ENCODE measurements around the gene MRPL3. TPM values are rescaled to one million over a fixed set of nuclear protein-coding genes. Genes with fewer than 3 reads are reported as not detected.

The MRPL3 gene
- total RNA-seq, 3 donors from 2014 or later, result 79.0 to 108 (median 95.1) TPM

- intact Hi-C loops (cut with DNase I; ENCODE audit: low total_unique reads), result loop anchor here (5.0 kb wide), 1 partner anchor 743 kb away; no protein-coding TSS in a partner anchor
- TF ChIP-seq POLR2AphosphoS5 (IDR thresholded peaks at IDR 0.05), result no peak
- no peak for TF ChIP-seq POLR2A (IDR thresholded peaks at IDR 0.05)
- TF ChIP-seq CTCF (IDR thresholded peaks at IDR 0.05), result no peak
- no peaks in the 10 kb centered on the region for H3K9me3 ChIP-seq
- DNase-seq (ENCODE audit: low spot score in 2 of 2), result no peak
- no peak overlapping the region for H3K27ac ChIP-seq
- no peaks in the 10 kb centered on the region for H3K36me3 ChIP-seq
- H3K4me1 ChIP-seq, result peaks cover 0 to 4% of the 10 kb centered on the region in 2 donors
- H3K4me3 ChIP-seq, result no peak overlapping the region
- no peaks in the 10 kb centered on the region for H3K27me3 ChIP-seq
Measured at GRCh38 chr3:131505421-131505820, 2.6 kb upstream of the MRPL3 start.

- H3K4me1 ChIP-seq, result peaks cover 0 to 4% of the 10 kb centered on the region in 2 donors
- no peak for TF ChIP-seq POLR2AphosphoS5 (IDR thresholded peaks at IDR 0.05)
- no peak for TF ChIP-seq POLR2A (IDR thresholded peaks at IDR 0.05)
- no peak for TF ChIP-seq CTCF (IDR thresholded peaks at IDR 0.05)
- intact Hi-C loops (cut with DNase I; ENCODE audit: low total_unique reads), result no loop called here
- H3K27ac ChIP-seq, result peak overlapping the region; percentile 61 to 83
- DNase-seq (ENCODE audit: low spot score in 2 of 2), result no peak
- H3K9me3 ChIP-seq, result no peaks in the 10 kb centered on the region
- no peaks in the 10 kb centered on the region for H3K36me3 ChIP-seq
- H3K4me3 ChIP-seq, result peak overlapping the region; percentile 72 to 86 (median 83)
- H3K27me3 ChIP-seq, result no peaks in the 10 kb centered on the region
Measured at GRCh38 chr3:131503320-131503635, 507 bp upstream of the MRPL3 start.

- peak overlapping the region in 1 of 2 donors; percentile 61 for H3K27ac ChIP-seq
- intact Hi-C loops (cut with DNase I; ENCODE audit: low total_unique reads), result no loop called here
- TF ChIP-seq POLR2AphosphoS5 (IDR thresholded peaks at IDR 0.05) (no peak), CTCF (IDR thresholded peaks at IDR 0.05) (no peak), POLR2A (IDR thresholded peaks at IDR 0.05) (no peak)
- H3K27me3 ChIP-seq, result no peaks in the 10 kb centered on the region
- peak overlapping the region; percentile 72 to 86 (median 83) for H3K4me3 ChIP-seq
- H3K4me1 ChIP-seq, result peaks cover 0 to 4% of the 10 kb centered on the region in 2 donors
- DNase-seq (ENCODE audit: low spot score in 2 of 2), result no peak
- no peaks in the 10 kb centered on the region for H3K36me3 ChIP-seq
- no peaks in the 10 kb centered on the region for H3K9me3 ChIP-seq
Measured at GRCh38 chr3:131501949-131502348, 822 bp downstream of the MRPL3 start.

GRCh38 chr3:131494706-131495105 lies 8.1 kb downstream of the MRPL3 start:
- no peak for DNase-seq (ENCODE audit: low spot score in 2 of 2)
- H3K27me3 ChIP-seq, result no peaks in the 10 kb centered on the region
- TF ChIP-seq POLR2AphosphoS5 (IDR thresholded peaks at IDR 0.05), result no peak
- TF ChIP-seq POLR2A (IDR thresholded peaks at IDR 0.05), result no peak
- no peak for TF ChIP-seq CTCF (IDR thresholded peaks at IDR 0.05)
- H3K9me3 ChIP-seq, result no peaks in the 10 kb centered on the region
- H3K36me3 ChIP-seq, result peaks cover 3% of the 10 kb centered on the region
- H3K4me3 ChIP-seq, result no peak overlapping the region
- intact Hi-C loops (cut with DNase I; ENCODE audit: low total_unique reads), result no loop called here
- no peaks in the 10 kb centered on the region for H3K4me1 ChIP-seq
- no peak overlapping the region for H3K27ac ChIP-seq

GRCh38 chr3:131491775-131492174 lies 11.0 kb downstream of the MRPL3 start:
- intact Hi-C loops (cut with DNase I; ENCODE audit: low total_unique reads), result no loop called here
- Histone ChIP-seq H3K27ac (no peak overlapping the region), H3K9me3 (no peaks in the 10 kb centered on the region), H3K4me1 (no peaks in the 10 kb centered on the region), H3K4me3 (no peak overlapping the region), H3K36me3 (peaks cover 7% of the 10 kb centered on the region), H3K27me3 (no peaks in the 10 kb centered on the region)
- no peak for DNase-seq (ENCODE audit: low spot score in 2 of 2)
- TF ChIP-seq CTCF (IDR thresholded peaks at IDR 0.05) (no peak), POLR2A (IDR thresholded peaks at IDR 0.05) (no peak), POLR2AphosphoS5 (IDR thresholded peaks at IDR 0.05) (no peak)
